GM18907 (cell line): ENCODE measurements around the gene PLEKHG2.

Source experiments
- ATAC-seq: cut with Tn5 transposase; IDR thresholded peaks from one replicate; pipeline ENCODE4 v1.9.1; 2021; ENCODE audit warnings: mild to moderate bottlenecking, moderate library complexity; ENCODE audit not compliant: unreplicated experiment

Gene PLEKHG2

GRCh38 chr19:39473443-39473960 lies 61.0 kb downstream of the PLEKHG2 start:
- no peak for ATAC-seq

DNA sequence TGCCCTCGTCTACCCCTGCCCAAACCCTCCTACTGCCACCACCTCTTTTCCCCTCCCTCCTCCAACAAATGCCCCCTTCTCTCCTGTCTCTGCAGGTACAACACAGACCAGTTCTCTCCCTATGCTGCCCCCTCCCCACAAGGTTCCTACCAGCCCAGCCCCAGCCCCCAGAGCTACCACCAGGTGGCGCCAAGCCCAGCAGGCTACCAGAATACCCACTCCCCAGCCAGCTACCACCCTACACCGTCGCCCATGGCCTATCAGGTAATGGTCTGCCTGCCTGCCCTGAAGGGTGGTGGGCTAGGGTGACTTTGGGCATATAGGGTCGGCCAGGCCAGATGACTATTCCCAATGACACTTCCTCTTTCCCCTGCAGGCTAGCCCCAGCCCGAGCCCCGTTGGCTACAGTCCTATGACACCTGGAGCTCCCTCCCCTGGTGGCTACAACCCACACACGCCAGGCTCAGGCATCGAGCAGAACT lies 61.7 kb downstream of the PLEKHG2 start:
- ATAC-seq: no peak

GRCh38 chr19:39475748-39476147 lies 63.3 kb downstream of the PLEKHG2 start:
- ATAC-seq: no peak
